IgD-negative memory B cell (primary cell): ENCODE measurements around the gene APOL4. TPM values are rescaled to one million over a fixed set of nuclear protein-coding genes. Genes with fewer than 3 reads are reported as not detected.

Experiments
- H3K27ac Mint-ChIP-seq, 3 donors: one replicate each; pipeline ENCODE4 v1.8.0; 2020 to 2022; ENCODE audit warnings: mild to moderate bottlenecking in 3 of 3, mixed read lengths in 3 of 3, moderate library complexity in 1 of 3
- H3K27me3 Mint-ChIP-seq: one replicate; pipeline ENCODE4 v1.8.0; 2021; ENCODE audit warnings: mixed read lengths
- H3K36me3 Mint-ChIP-seq: one replicate; pipeline ENCODE4 v1.8.0; 2020; ENCODE audit warnings: mild to moderate bottlenecking, mixed read lengths
- H3K4me1 Mint-ChIP-seq, 3 donors: one replicate each; pipeline ENCODE4 v1.8.0; 2020 to 2022; ENCODE audit warnings: mixed read lengths in 3 of 3, mild to moderate bottlenecking in 1 of 3
- H3K4me3 Mint-ChIP-seq, 4 donors: one replicate each; pipeline ENCODE4 v1.8.0; 2020 to 2022; ENCODE audit warnings: mild to moderate bottlenecking in 4 of 4, mixed read lengths in 4 of 4, moderate library complexity in 3 of 4
- H3K9me3 Mint-ChIP-seq, 3 donors: one replicate each; pipeline ENCODE4 v1.8.0; 2020 to 2021; ENCODE audit warnings: mixed read lengths in 3 of 3, mild to moderate bottlenecking in 1 of 3
- polyA plus RNA-seq: library from polyadenylated mRNA; unstranded; fragments of 300-500 nt; fragmentation: Illumina TruSeq; gene quantifications from one replicate; pipeline ENCODE4 v1.2.3, GENCODE V29; 2021

The APOL4 gene
- polyA plus RNA-seq, 1 donor from 2014 or later, result not detected

- H3K36me3 Mint-ChIP-seq, result peaks cover 6% of the 10 kb centered on the region
- H3K9me3 Mint-ChIP-seq, result peaks cover 0 to 2% (median 0%) of the 10 kb centered on the region in 3 donors
- H3K4me3 Mint-ChIP-seq, result peak overlapping the region in 2 of 4 donors; percentile 37 to 43
- no peaks in the 10 kb centered on the region for H3K27me3 Mint-ChIP-seq
- peak overlapping the region in 2 of 3 donors; percentile 76 to 86 for H3K27ac Mint-ChIP-seq
- peaks cover 22 to 40% (median 34%) of the 10 kb centered on the region in 3 donors for H3K4me1 Mint-ChIP-seq
Observed at GRCh38 chr22:36152088-36152487, 49.5 kb downstream of the APOL4 start.

GRCh38 chr22:36151006-36151595 lies 50.5 kb downstream of the APOL4 start:
- Mint-ChIP-seq H3K4me3 (peak overlapping the region in 3 of 4 donors; percentile 9 to 45 (median 37)), H3K27me3 (no peaks in the 10 kb centered on the region), H3K4me1 (peaks cover 17 to 30% (median 28%) of the 10 kb centered on the region in 3 donors), H3K27ac (peak overlapping the region in 1 of 3 donors; percentile 46), H3K36me3 (peaks cover 6% of the 10 kb centered on the region), H3K9me3 (peaks cover 0 to 2% (median 0%) of the 10 kb centered on the region in 3 donors)

DNA sequence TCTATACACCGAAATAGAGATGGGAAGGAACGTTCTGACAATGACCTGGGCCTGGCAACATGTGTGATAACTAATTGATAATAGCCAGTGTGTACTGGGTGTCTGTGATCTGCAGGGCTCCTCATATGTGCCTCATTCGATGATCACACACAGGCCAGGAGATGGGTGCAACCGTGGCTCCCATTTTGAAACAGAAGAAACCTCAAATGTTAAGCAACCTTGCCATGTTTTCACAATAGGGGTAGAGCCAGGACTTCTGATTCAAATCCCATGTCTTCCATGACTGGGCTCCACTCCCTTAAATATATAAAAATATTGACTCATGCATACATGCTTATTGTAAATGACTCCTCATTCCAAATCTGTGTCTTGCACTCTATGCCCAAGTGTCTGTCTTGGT lies 52.2 kb downstream of the APOL4 start:
- H3K4me3 Mint-ChIP-seq, result no peak overlapping the region
- peaks cover 9 to 27% (median 17%) of the 10 kb centered on the region in 3 donors for H3K4me1 Mint-ChIP-seq
- H3K27me3 Mint-ChIP-seq, result no peaks in the 10 kb centered on the region
- peaks cover 0 to 2% (median 0%) of the 10 kb centered on the region in 3 donors for H3K9me3 Mint-ChIP-seq
- H3K36me3 Mint-ChIP-seq, result peaks cover 9% of the 10 kb centered on the region
- peak overlapping the region in 1 of 3 donors; percentile 59 for H3K27ac Mint-ChIP-seq

- Mint-ChIP-seq H3K36me3 (peaks cover 7% of the 10 kb centered on the region), H3K27me3 (no peaks in the 10 kb centered on the region), H3K4me1 (peaks cover 9 to 19% (median 17%) of the 10 kb centered on the region in 3 donors), H3K9me3 (peaks cover 0 to 2% (median 0%) of the 10 kb centered on the region in 3 donors), H3K27ac (peak overlapping the region in 1 of 3 donors; percentile 74), H3K4me3 (peak overlapping the region in 1 of 4 donors; percentile 58)
Observed at GRCh38 chr22:36148411-36148810, 53.2 kb downstream of the APOL4 start.

- no peak overlapping the region for H3K4me3 Mint-ChIP-seq
- H3K27me3 Mint-ChIP-seq, result no peaks in the 10 kb centered on the region
- peaks cover 9 to 17% (median 14%) of the 10 kb centered on the region in 3 donors for H3K4me1 Mint-ChIP-seq
- H3K27ac Mint-ChIP-seq, result peak overlapping the region in 1 of 3 donors; percentile 76
- peaks cover 7% of the 10 kb centered on the region for H3K36me3 Mint-ChIP-seq
- H3K9me3 Mint-ChIP-seq, result peaks cover 0 to 2% (median 0%) of the 10 kb centered on the region in 3 donors
Observed at GRCh38 chr22:36147196-36147791, 54.3 kb downstream of the APOL4 start.

GRCh38 chr22:36145881-36146280 lies 55.7 kb downstream of the APOL4 start:
- Mint-ChIP-seq H3K4me3 (no peak overlapping the region), H3K9me3 (no peaks in the 10 kb centered on the region), H3K27ac (peak overlapping the region in 2 of 3 donors; percentile 37 to 82), H3K27me3 (no peaks in the 10 kb centered on the region), H3K4me1 (peaks cover 3 to 5% (median 5%) of the 10 kb centered on the region in 3 donors), H3K36me3 (peaks cover 7% of the 10 kb centered on the region)

GRCh38 chr22:36144886-36145541 lies 56.6 kb downstream of the APOL4 start:
- H3K9me3 Mint-ChIP-seq, result no peaks in the 10 kb centered on the region
- H3K27me3 Mint-ChIP-seq, result no peaks in the 10 kb centered on the region
- H3K36me3 Mint-ChIP-seq, result peaks cover 7% of the 10 kb centered on the region
- H3K27ac Mint-ChIP-seq, result peak overlapping the region in 2 of 3 donors; percentile 37 to 82
- H3K4me1 Mint-ChIP-seq, result peaks cover 0 to 2% (median 2%) of the 10 kb centered on the region in 3 donors
- no peak overlapping the region for H3K4me3 Mint-ChIP-seq

DNA sequence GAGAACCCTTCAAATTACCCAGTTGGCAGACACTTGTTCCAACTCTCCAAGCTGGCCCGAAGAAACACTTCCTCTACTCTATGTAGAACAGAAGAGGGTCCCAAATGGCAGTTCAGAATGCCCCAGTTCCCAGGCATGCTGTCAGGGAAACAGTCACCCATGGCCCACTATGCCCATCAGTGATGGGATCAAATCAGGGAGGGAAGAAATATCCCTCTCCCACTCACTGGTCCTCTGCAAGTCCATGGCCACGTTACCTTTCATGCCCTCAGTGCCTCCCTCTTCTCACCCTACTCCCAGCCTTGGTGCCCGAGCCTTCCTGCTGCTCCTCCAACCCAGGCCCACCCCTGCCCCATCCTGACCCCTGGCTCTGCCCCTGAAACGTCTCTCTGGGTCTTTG lies 57.7 kb downstream of the APOL4 start:
- Mint-ChIP-seq H3K36me3 (peaks cover 6% of the 10 kb centered on the region), H3K4me3 (peak overlapping the region in 1 of 4 donors; percentile 66), H3K9me3 (no peaks in the 10 kb centered on the region), H3K27me3 (peaks cover 1% of the 10 kb centered on the region), H3K27ac (peak overlapping the region in 1 of 3 donors; percentile 39), H3K4me1 (peaks cover 0 to 2% (median 2%) of the 10 kb centered on the region in 3 donors)

DNA sequence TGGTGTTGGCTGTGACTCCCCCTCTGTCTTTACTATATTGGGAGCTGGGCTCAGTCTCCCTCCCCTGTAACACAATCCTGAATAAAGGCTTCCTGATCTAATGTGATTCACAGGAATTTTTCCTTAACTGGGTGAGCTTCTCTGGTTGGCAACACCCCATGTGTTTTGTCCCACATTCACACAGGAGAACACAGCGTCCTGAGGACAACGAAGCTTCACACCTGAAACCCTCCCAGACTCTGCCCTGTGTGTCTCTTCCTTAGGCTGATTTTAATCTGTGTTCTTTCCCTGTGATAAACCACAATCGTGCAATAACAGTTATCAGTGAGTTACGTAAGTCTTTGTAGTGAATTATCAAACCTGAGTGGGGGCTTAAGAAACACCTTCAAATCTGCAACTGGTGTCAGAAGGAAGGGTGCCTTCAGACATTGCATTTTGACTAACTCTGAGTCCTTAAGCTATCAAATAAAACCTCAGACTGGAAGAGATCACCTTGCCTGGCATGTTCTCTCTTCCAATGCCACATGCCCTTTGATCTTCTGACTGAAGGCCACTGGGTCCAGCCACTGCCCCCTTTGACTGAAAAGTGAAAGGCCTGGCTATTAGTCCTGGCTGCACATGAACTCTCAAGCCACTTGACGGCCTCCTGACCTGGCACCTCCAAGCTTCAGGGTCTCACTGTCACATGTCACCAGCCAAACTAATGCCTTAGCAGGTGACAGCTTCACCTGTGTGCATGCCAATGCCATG lies 58.4 kb downstream of the APOL4 start:
- Mint-ChIP-seq H3K27me3 (peaks cover 1% of the 10 kb centered on the region), H3K36me3 (peaks cover 6% of the 10 kb centered on the region)

GRCh38 chr22:36141481-36141880 lies 60.1 kb downstream of the APOL4 start:
- Mint-ChIP-seq H3K4me3 (no peak overlapping the region), H3K4me1 (no peaks in the 10 kb centered on the region), H3K9me3 (no peaks in the 10 kb centered on the region), H3K36me3 (peaks cover 3% of the 10 kb centered on the region), H3K27ac (no peak overlapping the region), H3K27me3 (peaks cover 1% of the 10 kb centered on the region)

More for the DNA sequence above, 58.4 kb downstream of the APOL4 start:
- Mint-ChIP-seq H3K4me1 (peaks cover 0 to 2% (median 2%) of the 10 kb centered on the region in 3 donors), H3K27ac (peak overlapping the region in 2 of 3 donors; percentile 39 to 87), H3K4me3 (no peak overlapping the region), H3K9me3 (no peaks in the 10 kb centered on the region)

Other genes starting within 250 kb of the APOL4 start
- not detected for gene RBFOX2, start 173.0 kb downstream of the APOL4 start, polyA plus RNA-seq
- gene APOL3, start 41.1 kb downstream of the APOL4 start, polyA plus RNA-seq, result 52.0 TPM
- gene APOL2, start 37.7 kb upstream of the APOL4 start, polyA plus RNA-seq, result 14.3 TPM
- gene APOL1, start 51.3 kb upstream of the APOL4 start, polyA plus RNA-seq, result 10.7 TPM
- 231 TPM for gene MYH9, start 186.2 kb upstream of the APOL4 start, polyA plus RNA-seq